HepG2 (cell line): ENCODE measurements around the gene KCND3. TPM values are rescaled to one million over a fixed set of nuclear protein-coding genes. Genes with fewer than 3 reads are reported as not detected.

Experiments used
- ATAC-seq: fragments of 200-7000 bp; cut with Tn5 transposase; 3 replicates; pipeline ENCODE4 v1.9.1; 2020; ENCODE audit warnings: mild to moderate bottlenecking, moderate library complexity
- BruUV-seq: library from RNA; stranded (reverse); fragments of 400-500 nt; replicated peaks from 2 replicates; lab custom pipeline; 2021; lab: Mats Ljungman, UMichigan
- CTCF ChIA-PET: fragments of 300-600 bp; formaldehyde crosslinking; extraction: SDS; loops from one replicate; lab custom pipeline; 2021; ENCODE audit warnings: low total read pairs, inconsistent platforms, low intra/inter-chr PET ratio; lab: Yijun Ruan, JAX
- POLR2A ChIA-PET: fragments of 350-600 bp; sonication (Branson Sonifier 250); formaldehyde crosslinking; loops from one replicate; lab custom pipeline; 2020; ENCODE audit warnings: antibody characterized with exemption, inconsistent platforms; lab: Yijun Ruan, JAX
- DNase-seq: peaks from one replicate; pipeline ENCODE4 v3.0.0-alpha.2; 2015; ENCODE audit warnings: low spot score
- FAIRE-seq: peaks from 3 replicates; lab custom pipeline; 2011; peaks lifted over from hg19 to GRCh38; lab: Jason Lieb, UNC
- H2AFZ ChIP-seq: one replicate; pipeline ENCODE4 v1.6.1; 2011; ENCODE audit warnings: low read length, inconsistent platforms
- H3K27ac ChIP-seq: fragments of 300-600 bp; 3 replicates; pipeline ENCODE4 v1.8.0; 2011; ENCODE audit warnings: mixed run types, mild to moderate bottlenecking, mixed read lengths, low read length, inconsistent platforms; ENCODE audit not compliant: insufficient read depth; ENCODE audit errors: extremely low read length
- H3K27me3 ChIP-seq, 2 experiments: fragments of 200-600 bp in 1 of 2; 2 replicates in 1 of 2; 3 replicates in 1 of 2; pipeline versions ENCODE4 v1.6.0 to v1.8.0; 2011; ENCODE audit warnings: low read length in 2 of 2, mild to moderate bottlenecking in 2 of 2, moderate library complexity in 2 of 2, inconsistent platforms in 1 of 2; ENCODE audit not compliant: insufficient read depth in 2 of 2, control insufficient read depth in 1 of 2
- H3K36me3 ChIP-seq, 2 experiments: fragments of 200-600 bp in 1 of 2; replicated peaks in 1 of 2; 2 replicates in 1 of 2; 3 replicates in 1 of 2; pipeline versions ENCODE4 v1.5.1 to v1.8.0; 2011; ENCODE audit warnings: low read length in 2 of 2, inconsistent platforms in 1 of 2; ENCODE audit not compliant: insufficient read depth in 2 of 2, control insufficient read depth in 1 of 2
- H3K4me1 ChIP-seq: 2 replicates; pipeline ENCODE4 v1.5.1; 2012; ENCODE audit warnings: low read length, inconsistent platforms; ENCODE audit not compliant: insufficient read depth
- H3K4me2 ChIP-seq: 2 replicates; pipeline ENCODE4 v1.6.0; 2011; ENCODE audit warnings: low read depth, low read length, inconsistent platforms
- H3K4me3 ChIP-seq, 3 experiments: fragments of 200-600 bp in 1 of 3; sonication (generic), shearing (Covaris generic) in 1 of 3; replicated peaks in 1 of 3; 2 replicates each; pipeline ENCODE4 v1.5.1; 2011 to 2016; ENCODE audit warnings: low read length in 3 of 3, inconsistent platforms in 2 of 3, low read depth in 2 of 3, mild to moderate bottlenecking in 2 of 3, control low read depth in 1 of 3, mixed read lengths in 1 of 3; ENCODE audit not compliant: insufficient read depth in 1 of 3
- H3K79me2 ChIP-seq: one replicate; pipeline ENCODE4 v1.6.1; 2011; ENCODE audit warnings: low read length, inconsistent platforms; ENCODE audit not compliant: insufficient read depth
- H3K9ac ChIP-seq: 2 replicates; pipeline ENCODE4 v1.6.0; 2011; ENCODE audit warnings: mild to moderate bottlenecking, low read depth, low read length, inconsistent platforms; ENCODE audit not compliant: insufficient read depth
- H3K9me3 ChIP-seq: 2 replicates; pipeline ENCODE4 v1.5.1; 2012; ENCODE audit warnings: mild to moderate bottlenecking, low read length
- H4K20me1 ChIP-seq: 2 replicates; pipeline ENCODE4 v1.6.0; 2011; ENCODE audit warnings: inconsistent platforms, mild to moderate bottlenecking, low read length, moderate library complexity; ENCODE audit not compliant: insufficient read depth
- CCDC6 ChIP-seq: sonication (generic); formaldehyde crosslinking; IDR thresholded peaks from 2 replicates; pipeline ENCODE4 v1.8.1; 2022; ENCODE audit warnings: mild to moderate bottlenecking, missing genetic modification reagents, moderate library complexity
- GRHL1 ChIP-seq: sonication (generic); formaldehyde crosslinking; conservative IDR thresholded peaks from 2 replicates; pipeline ENCODE4 v1.8.0; 2022; ENCODE audit warnings: missing genetic modification reagents
- HMGXB4 ChIP-seq, 2 experiments: sonication (generic) in 1 of 2; formaldehyde crosslinking in 1 of 2; IDR thresholded peaks; 2 replicates each; pipeline versions ENCODE4 v1.4.0 to v1.6.1; 2018 to 2020; ENCODE audit warnings: missing genetic modification reagents in 2 of 2, borderline replicate concordance in 1 of 2, low read depth in 1 of 2, mild to moderate bottlenecking in 1 of 2, missing biosample characterization in 1 of 2
- MTA1 ChIP-seq: sonication (generic); formaldehyde crosslinking; IDR thresholded peaks from 2 replicates; pipeline ENCODE4 v1.4.0; 2020; ENCODE audit warnings: missing genetic modification reagents, mild to moderate bottlenecking, borderline replicate concordance
- MXD3 ChIP-seq: IDR thresholded peaks from 2 replicates; pipeline ENCODE4 v1.6.1; 2016; ENCODE audit warnings: mild to moderate bottlenecking, missing biosample characterization, missing genetic modification reagents
- SMARCE1 ChIP-seq: fragments of 450-650 bp; IDR thresholded peaks from 2 replicates; pipeline ENCODE4 v1.6.1; 2017; ENCODE audit warnings: borderline replicate concordance
- SP4 ChIP-seq: sonication (generic); formaldehyde crosslinking; IDR thresholded peaks from 2 replicates; pipeline ENCODE4 v1.8.1; 2023; ENCODE audit warnings: mild to moderate bottlenecking, missing genetic modification reagents
- TBX3 ChIP-seq: fragments of 450-650 bp; IDR thresholded peaks from 2 replicates; pipeline ENCODE4 v1.6.1; 2017; ENCODE audit warnings: antibody characterized with exemption, mild to moderate bottlenecking, inconsistent platforms, borderline replicate concordance
- TEAD3 ChIP-seq: optimal IDR thresholded peaks from 2 replicates; pipeline ENCODE3; 2016; ENCODE audit warnings: borderline replicate concordance
- ZBTB4 ChIP-seq: sonication (generic); formaldehyde crosslinking; IDR thresholded peaks from 2 replicates; pipeline ENCODE4 v1.4.0; 2020; ENCODE audit warnings: missing genetic modification reagents, mild to moderate bottlenecking, borderline replicate concordance
- ZC3H4 ChIP-seq: sonication (generic); formaldehyde crosslinking; IDR thresholded peaks from 2 replicates; pipeline ENCODE4 v1.4.0; 2020; ENCODE audit warnings: missing genetic modification reagents, borderline replicate concordance
- ZNF512B ChIP-seq: sonication (generic); formaldehyde crosslinking; IDR thresholded peaks from 2 replicates; pipeline ENCODE4 v1.5.1; 2020; ENCODE audit warnings: missing genetic modification reagents, mild to moderate bottlenecking, borderline replicate concordance
- WGBS: methylation state at CpG from one replicate; pipeline ENCODE4 v1.1.6; 2017; ENCODE audit warnings: low lambda C conversion rate; 5-methylcytosine and 5-hydroxymethylcytosine counted together
- in situ Hi-C: cut with HindIII; loops from 2 replicates; pipeline ENCODE4 v1.10.0; 2017; ENCODE audit warnings: low pct_unique_long_range_greater_than_20kb; ENCODE audit not compliant: extremely low pct_ligation_motif_present
- intact Hi-C: fragments of 100-400 bp; cut with micrococcal nuclease; formaldehyde crosslinking; loops from one replicate; pipeline ENCODE4 v1.10.0; 2022; ENCODE audit not compliant: unreplicated experiment
- polyA plus RNA-seq, 8 experiments: library from polyadenylated mRNA; depleted of rRNA in 3 of 8; stranded (reverse) in 7 of 8; unstranded in 1 of 8; fragments of >200 nt; fragmentation: Illumina TruSeq in 4 of 8; extraction: Trizol in 4 of 8; gene quantifications; 2 replicates each; pipeline versions ENCODE4 v1.2.1 to v1.2.3, GENCODE V29; 2011 to 2016; ENCODE audit warnings: low read depth in 4 of 8, missing spikeins in 1 of 8, mixed read lengths in 1 of 8; ENCODE audit not compliant: insufficient read depth in 1 of 8
- total RNA-seq, 5 experiments: library from RNA; depleted of rRNA; stranded (reverse); fragments of >200 nt; fragmentation: Illumina TruSeq; extraction: Trizol; gene quantifications; 2 replicates each; pipeline ENCODE4 v1.2.3, GENCODE V29; 2016; ENCODE audit warnings: low read depth in 1 of 5

The KCND3 gene
- total and polyA plus RNA-seq, 2 of the 13 experiments (the other 11 are each of a cell fraction or from before 2014, with no cell fraction given) = 0.04 TPM; not detected in 1

GRCh38 chr1:111733992-111734341, 255.5 kb downstream of the KCND3 start:
- Histone ChIP-seq H3K4me2 (peak overlapping the region; percentile 55), H3K9ac (peak overlapping the region; percentile 68), H3K79me2 (peaks cover 18% of the 10 kb centered on the region), H3K9me3 (no peaks in the 10 kb centered on the region), H3K27ac (peak overlapping the region; percentile 82), H2AFZ (no peak overlapping the region), H3K4me1 (peaks cover 90% of the 10 kb centered on the region), H3K36me3 (no peaks in the 10 kb centered on the region), H3K4me3 (peak overlapping the region in 1 of 3 experiments; percentile 43; a peak in 1 of 6 replicates), H3K27me3 (no peaks in the 10 kb centered on the region)
- intact Hi-C loops = no loop called here
- POLR2A ChIA-PET = interaction anchor here (0.6 kb wide), 1 partner anchor 26 kb away, joined by 3 read pairs; no protein-coding TSS in a partner anchor
- ATAC-seq (no peak), DNase-seq (no peak), FAIRE-seq (no peak)
- 73% methylated on average over 5 of the region's 5 CpGs for WGBS
- in situ Hi-C loops = no loop called here
- CTCF ChIA-PET = no interaction called here
- TF ChIP-seq ZC3H4 (CRISPR knock-in tag) = no peak
- no peak for TF ChIP-seq ZNF512B (CRISPR knock-in tag)
- TF ChIP-seq TEAD3 (CRISPR knock-in tag) = no peak
- 0 out of 2 replicates have a peak, but pooled peaks have one; percentile 23 for TF ChIP-seq SP4 (CRISPR knock-in tag)
- TF ChIP-seq CCDC6 (CRISPR knock-in tag) = 0 out of 2 replicates have a peak, but pooled peaks have one; percentile 7
- TF ChIP-seq GRHL1 (CRISPR knock-in tag) = no peak
- TF ChIP-seq MTA1 = no peak
- no peak for TF ChIP-seq MXD3 (CRISPR knock-in tag)
- no peak for TF ChIP-seq TBX3
- no peak for TF ChIP-seq SMARCE1
- no peak for TF ChIP-seq ZBTB4
- 0 out of 4 replicates have a peak, but pooled peaks of 1 of the 2 experiments have one; percentile 12 for TF ChIP-seq HMGXB4 (CRISPR knock-in tag; IDR thresholded peaks at IDR 0.05; ENCODE audit: borderline replicate concordance in 1 of 2, low read depth in 1 of 2)
- TF ChIP-seq, all 625 proteins: peak for 3
- H4K20me1 ChIP-seq = no peaks in the 10 kb centered on the region
- no TSS peak for BruUV-seq
